NT2/D1 (cell line): ENCODE measurements around the gene PRLHR.

Source experiments
- SUZ12 ChIP-seq: IDR thresholded peaks from 2 replicates; pipeline ENCODE4 v1.6.1; 2011; ENCODE audit not compliant: insufficient read length, insufficient read depth; ENCODE audit errors: extremely low read depth
- YY1 ChIP-seq: IDR thresholded peaks from 2 replicates; pipeline ENCODE4 v1.6.1; 2011; ENCODE audit not compliant: insufficient read length, insufficient read depth

- TF ChIP-seq SUZ12: no peak
- TF ChIP-seq YY1: no peak
Observed at GRCh38 chr10:118585794-118586193, 9.7 kb downstream of the PRLHR start.
